GM10847 (cell line): Measurements from ENCODE around the gene ATP2B3.

Source experiments
- POLR2A ChIP-seq: IDR thresholded peaks from 2 replicates; pipeline ENCODE4 v1.6.1; 2011; ENCODE audit not compliant: insufficient read length; ENCODE audit errors: extremely low read depth

The ATP2B3 gene

GRCh38 chrX:153614818-153615217, 97.4 kb downstream of the ATP2B3 start:
- TF ChIP-seq POLR2A: no peak

- no peak for TF ChIP-seq POLR2A
Observed at GRCh38 chrX:153620576-153620975, 103.1 kb downstream of the ATP2B3 start.

- no peak for TF ChIP-seq POLR2A
Observed at GRCh38 chrX:153621949-153622598, 104.6 kb downstream of the ATP2B3 start.

- no peak for TF ChIP-seq POLR2A
Observed at GRCh38 chrX:153622661-153623309, 105.3 kb downstream of the ATP2B3 start.

- TF ChIP-seq POLR2A: no peak
Observed at GRCh38 chrX:153623310-153624029, 106.0 kb downstream of the ATP2B3 start.

GRCh38 chrX:153624196-153625091, 107.0 kb downstream of the ATP2B3 start:
- TF ChIP-seq POLR2A: no peak

- TF ChIP-seq POLR2A: no peak
Observed at GRCh38 chrX:153625271-153626024, 108.0 kb downstream of the ATP2B3 start.

GRCh38 chrX:153626025-153626633, 108.7 kb downstream of the ATP2B3 start:
- TF ChIP-seq POLR2A: no peak

GRCh38 chrX:153626863-153627674, 109.6 kb downstream of the ATP2B3 start:
- no peak for TF ChIP-seq POLR2A

- no peak for TF ChIP-seq POLR2A
Observed at GRCh38 chrX:153627675-153628111, 110.3 kb downstream of the ATP2B3 start.

GRCh38 chrX:153628129-153628528, 110.7 kb downstream of the ATP2B3 start:
- no peak for TF ChIP-seq POLR2A

GRCh38 chrX:153628665-153629064, 111.2 kb downstream of the ATP2B3 start:
- TF ChIP-seq POLR2A: no peak

GRCh38 chrX:153631346-153631745, 113.9 kb downstream of the ATP2B3 start:
- no peak for TF ChIP-seq POLR2A
